Hepatic stellate cell (primary cell): ENCODE results near the gene ZNF835.
"Not testable (repeated sequence)": the region's sequence is repeated elsewhere in the genome, so short reads cannot be mapped to it uniquely, and the experiment has no call there.

Experiments used
- DNase-seq: peaks from one replicate; pipeline ENCODE4 v3.0.0; 2011; ENCODE audit warnings: low spot score

Gene ZNF835

DNA sequence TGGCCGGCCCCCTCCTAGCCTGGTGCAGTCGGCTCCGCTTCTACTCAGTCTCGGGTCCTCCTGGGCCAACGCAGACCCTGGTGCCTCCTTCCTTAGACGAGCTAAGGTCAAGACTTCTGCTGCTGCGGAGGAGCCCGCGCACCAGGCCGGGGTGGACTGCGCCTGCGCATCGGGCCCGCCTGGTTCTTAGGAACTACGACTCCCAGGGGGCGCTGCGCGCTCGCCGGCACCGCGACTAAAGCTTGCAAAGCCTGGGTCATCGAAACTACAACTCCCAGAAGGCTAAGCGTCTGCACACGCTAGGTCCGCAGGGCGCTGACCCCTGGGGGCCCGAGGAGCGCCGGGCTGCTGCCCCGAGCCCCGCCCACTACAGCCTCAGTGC lies at the start of gene ZNF835:
Gene ZNF835 (minus strand): TSS at position 145 of the 382 bp plus-strand sequence. CDS start 6,559 bp downstream, outside the sequence.
- DNase-seq, result peak; percentile 26

DNA sequence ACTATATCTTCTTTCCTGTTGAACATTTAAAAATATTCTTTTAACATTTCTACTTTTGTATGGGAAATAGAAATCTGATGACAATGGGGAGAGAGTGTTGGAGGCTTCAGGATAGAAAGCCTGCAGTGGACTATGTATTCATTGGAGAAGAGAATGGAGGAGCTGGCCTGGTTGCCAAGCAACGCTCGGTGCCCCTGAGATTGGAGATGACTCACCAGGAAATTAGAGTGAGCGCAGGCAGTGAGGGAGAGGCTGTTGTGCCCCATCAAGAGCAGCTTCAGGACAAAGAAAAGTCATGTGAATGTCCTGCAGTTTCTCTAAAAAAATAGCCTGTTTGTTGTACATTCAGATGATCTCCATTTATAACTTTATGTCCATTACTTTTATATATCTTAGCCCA lies 48.7 kb upstream of the ZNF835 start:
- no peak for DNase-seq

DNA sequence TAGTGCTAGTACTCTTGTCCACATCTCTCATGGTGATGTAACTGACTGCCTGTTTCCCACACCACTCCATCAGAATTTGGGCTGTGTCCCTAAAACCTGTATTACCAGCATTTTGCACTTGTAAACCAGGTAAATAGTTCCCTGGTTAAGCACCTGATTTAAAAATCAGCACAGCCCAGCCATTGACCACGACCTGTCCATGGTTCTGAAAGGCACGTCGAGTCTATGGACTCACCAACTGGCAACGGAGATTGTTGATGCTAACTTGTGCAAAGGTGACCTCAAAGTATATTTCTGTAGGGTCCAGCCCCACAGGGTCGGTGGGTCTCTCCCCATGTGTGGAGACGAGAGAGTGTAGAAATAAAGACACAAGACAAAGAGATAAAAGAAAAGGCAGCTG lies 46.7 kb upstream of the ZNF835 start:
- no peak for DNase-seq

DNA sequence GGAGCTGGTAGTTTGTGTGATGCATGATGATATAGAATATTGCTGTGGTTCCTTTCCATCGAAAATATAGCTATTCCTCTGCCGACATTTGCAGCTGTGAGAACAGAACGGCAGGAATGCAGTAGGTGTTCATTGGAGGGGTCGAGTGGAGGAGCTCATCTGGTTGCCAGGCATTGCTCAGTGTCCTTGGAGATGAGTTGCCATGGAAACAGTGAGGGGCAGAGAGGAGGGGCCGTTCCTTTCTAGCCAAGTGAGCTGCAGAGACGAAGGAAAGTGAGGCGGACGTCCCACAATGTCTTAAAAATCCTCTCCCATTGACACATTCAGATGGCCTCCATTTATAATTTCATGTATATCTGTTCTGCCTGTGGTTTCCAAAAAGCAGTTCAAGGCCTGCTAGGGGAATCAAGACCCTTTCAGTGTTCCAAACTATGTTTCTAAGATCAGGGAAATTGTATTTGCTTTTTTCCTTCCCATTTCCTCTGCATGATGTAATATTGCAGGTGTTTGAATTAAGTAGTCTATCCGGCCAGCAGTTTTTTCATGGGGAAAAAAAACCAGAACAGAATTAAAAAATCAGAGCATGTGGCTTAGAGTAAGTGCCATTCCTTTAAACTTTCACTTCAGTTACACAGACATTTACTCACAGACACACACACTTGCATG lies 41.2 kb upstream of the ZNF835 start:
- no peak for DNase-seq

DNA sequence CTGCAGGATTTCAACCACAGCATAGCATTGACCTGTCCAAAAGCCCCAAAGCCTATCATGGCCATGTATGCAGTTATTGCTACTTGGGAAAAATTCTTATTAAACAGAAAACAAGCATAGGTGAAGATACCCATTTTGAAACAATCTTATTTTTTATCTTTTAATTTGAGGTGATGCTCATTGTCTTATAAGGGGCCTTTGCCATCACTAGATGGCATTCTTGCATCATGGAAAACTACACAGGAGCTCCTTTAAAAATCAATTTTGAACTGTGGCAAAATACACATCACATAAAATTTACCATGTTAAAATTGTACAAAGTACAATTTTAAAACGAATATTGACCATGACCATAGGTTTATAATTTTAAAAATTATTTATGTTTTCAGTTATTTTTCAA lies 38.9 kb upstream of the ZNF835 start:
- DNase-seq, result no peak

DNA sequence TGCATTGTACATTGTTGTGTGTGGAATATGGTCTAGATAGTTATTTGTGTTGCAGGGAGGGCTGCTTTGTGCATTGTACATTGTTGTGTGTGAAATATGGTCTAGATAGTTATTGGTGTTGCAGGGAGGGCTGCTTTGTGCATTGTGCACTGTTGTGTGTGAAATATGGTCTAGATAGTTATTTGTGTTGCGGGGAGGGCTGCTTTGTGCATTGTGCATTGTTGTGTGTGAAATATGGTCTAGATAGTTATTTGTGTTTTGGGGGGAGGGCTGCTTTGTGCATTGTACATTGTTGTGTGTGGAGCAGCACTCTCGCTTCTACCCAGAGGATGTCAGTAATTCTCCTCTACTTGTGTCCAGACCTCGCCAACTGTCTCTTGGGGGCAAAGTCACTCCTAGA lies 36.3 kb upstream of the ZNF835 start:
- DNase-seq, result no peak

DNA sequence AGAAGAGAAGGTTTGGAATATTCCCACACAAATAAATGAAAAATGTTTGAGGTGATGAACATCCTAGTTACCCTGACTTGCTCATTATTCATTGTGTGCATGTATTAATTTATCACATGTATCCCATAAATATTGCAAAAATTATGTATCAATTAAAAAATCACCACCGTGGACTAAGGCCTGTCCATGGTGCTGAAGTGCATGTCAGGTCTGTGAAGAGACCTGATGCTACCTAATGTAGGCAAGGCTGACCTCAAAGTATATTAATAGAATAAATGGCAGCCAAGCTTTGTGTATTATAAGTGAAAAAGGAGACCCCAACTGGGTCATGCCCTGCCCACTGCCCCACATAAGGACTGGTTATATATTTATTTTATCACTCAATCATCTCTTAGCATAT lies 34.4 kb upstream of the ZNF835 start:
- DNase-seq, result no peak

DNA sequence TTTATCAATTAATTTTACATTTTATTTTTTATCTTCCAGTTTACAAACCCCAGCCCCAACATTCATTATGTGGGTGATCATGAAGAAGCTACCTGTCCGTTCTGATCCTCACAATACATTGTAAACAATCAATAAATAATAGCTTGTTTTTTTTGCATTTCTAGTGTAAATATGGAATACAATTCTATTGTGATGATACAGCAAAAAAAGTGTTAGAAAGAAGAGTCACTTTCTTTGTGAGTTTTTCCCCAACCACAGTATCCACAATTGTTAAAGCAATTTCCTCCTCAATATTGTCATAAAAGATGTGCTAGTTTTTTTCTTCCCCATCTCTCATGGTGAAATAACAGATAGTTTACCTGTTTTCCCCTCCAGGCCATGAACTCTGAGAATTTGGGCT lies 30.3 kb upstream of the ZNF835 start:
- no peak for DNase-seq

DNA sequence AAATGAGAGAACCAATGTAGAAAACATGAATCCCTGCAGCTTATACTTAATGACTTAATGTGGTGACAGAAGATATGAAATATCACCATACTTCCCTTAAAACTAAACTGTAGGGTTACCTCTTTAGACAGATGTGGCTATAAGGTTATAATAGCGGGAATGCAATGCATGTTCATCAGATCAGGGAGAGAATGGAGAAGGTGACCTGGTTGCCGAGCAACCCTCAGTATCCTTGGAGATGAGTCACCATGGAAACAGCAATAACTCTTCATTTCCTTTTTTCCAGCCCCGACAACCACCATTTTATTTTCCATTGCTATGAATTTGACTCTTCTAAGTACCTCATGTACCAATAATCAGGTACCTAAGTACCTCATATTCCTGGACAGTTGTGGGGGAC lies 28.0 kb upstream of the ZNF835 start:
- no peak for DNase-seq

DNA sequence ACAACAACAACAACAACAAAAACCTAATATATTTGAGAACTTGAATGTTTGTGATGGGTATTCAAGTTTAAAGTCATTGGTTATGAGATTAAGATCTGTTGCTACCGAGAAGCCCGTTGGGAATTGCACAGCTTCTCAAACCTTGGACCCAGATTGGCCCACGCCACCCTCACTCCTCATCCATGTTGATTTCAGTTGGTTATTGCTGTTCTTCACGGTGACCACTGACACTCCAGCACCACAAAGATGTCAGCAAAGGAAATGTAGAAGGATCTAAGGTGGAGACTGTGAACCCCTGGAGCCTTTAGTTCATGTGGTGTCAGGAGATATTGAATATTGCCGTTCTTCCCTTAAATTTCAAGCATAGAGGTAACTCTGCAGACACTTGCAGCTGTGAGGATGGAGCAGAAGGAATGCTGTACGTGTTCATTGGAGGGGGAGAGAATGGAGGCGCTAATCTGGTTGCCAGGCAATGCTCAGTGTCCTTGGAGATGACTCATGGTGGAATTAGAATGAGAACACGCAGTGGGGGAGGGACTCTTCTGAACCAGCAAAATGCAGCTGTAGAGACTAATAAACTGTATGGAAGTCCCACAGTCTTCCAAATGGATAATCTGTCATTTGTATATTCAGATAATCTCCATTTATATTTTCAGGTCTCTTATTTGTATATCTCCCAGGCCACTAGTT lies 20.8 kb upstream of the ZNF835 start:
- no peak for DNase-seq

DNA sequence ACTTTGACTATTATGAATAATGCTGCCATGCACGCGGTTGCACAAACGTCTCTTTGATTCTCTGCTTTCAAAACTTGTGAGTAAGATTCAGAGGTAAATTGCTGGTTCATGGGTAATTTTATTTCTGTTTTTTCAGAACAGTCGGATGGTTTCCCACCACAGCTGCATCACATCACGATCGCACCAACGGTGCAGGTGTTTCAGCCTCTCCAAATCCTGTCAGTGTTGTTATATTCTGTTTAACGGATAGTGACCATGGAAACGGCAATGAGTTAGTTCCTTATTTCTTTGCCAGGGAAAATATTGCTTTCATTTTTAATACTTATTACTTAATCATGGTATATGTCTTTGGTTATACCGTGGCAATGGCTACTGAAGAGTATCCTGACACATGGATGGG lies 19.1 kb upstream of the ZNF835 start:
- DNase-seq, result no peak

DNA sequence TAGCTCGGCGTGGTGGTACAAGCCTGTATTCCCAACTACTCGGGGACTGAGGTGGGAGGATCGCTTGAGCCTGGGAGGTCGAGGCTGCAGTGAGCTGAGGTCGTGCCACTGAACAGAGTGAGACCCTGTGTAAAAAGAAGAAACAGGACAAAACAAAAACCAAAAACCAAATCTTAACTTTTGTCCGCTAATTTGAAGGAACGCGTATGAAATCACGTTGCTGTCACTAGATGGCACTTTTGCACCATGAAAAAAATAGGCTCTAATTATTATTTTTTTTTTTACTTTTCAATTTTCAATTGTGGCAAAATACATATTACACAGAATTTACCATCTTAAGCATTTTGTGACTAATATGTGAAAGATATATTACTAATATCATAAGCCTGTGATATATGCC lies 17.6 kb upstream of the ZNF835 start:
- no peak for DNase-seq

DNA sequence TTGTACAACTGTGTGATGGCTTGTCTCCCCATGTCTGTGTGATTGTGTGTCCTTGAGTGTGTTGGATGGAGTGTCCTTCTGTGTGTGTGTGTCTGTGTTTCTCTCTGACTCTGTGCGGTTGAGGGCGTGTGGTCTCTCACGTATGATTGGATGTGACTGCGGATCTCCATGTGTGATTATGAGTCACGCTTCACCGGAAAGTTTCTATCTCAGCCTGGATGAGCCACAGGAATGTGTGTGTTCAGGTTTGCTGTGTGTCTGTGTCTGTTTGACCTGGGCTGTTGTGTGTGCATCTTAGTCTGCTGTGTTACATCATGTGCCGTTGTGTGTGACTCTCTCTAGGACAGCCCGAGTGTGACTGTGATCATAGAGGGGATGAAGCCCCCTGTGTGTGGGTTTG lies 15.5 kb upstream of the ZNF835 start:
- no peak for DNase-seq

DNA sequence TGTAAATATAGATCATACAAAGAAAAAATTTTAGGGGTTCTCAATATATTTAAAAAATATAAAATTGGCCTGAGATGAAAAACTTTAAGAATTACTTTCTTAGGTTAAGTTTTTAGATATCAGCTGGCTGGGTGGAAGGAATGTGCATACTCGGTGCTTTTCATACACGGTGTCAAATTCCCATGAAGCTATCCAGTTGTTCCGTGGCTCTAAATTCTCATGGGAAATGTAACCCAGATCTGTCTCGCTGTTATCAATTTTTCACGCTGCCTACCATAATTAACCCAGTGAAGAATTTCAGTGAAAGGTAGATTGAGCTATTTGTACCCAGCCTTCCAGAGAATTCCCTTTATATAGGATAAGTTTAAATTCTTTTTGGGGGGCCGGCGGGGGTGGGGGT lies 11.6 kb upstream of the ZNF835 start:
- no peak for DNase-seq

DNA sequence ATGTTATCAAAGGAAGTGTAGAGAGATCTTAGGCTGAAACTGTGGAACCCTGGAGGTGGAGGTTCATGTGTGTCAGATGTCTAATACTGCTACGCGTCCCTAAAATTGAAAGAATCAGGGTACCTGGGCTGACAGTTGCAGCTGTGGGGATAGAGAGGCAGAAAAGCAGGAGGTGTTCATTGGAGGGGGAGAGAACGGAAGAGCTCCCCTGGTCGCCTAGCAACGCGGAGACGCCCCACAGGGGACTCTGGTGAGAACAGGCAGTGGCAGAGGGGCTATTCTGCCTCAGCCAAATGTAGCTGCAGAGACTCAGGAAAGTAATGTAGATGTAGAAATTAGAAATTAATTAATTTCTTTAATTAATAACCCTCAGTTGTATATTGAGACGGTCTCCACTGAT lies 10.1 kb upstream of the ZNF835 start:
- no peak for DNase-seq

DNA sequence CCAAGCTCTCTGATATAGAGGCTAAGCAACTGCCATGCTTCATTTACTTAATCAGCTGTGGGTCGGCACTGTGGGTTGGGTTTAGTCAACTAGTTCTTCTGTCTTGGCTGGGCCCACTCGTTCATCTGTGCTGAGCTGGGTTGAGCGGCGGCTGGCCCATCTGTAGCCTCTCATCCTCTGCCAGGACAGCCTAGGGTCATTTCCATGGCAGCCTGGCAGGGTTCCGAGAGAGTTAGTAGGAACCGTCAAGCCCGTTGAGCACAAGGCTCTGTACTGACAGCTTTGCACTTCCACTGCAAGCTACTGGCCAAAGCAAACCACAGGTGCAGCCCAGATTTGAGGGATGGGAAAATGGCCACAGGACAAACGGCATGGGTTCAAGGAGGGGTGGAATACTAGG lies 6.6 kb upstream of the ZNF835 start:
- DNase-seq, result no peak

DNA sequence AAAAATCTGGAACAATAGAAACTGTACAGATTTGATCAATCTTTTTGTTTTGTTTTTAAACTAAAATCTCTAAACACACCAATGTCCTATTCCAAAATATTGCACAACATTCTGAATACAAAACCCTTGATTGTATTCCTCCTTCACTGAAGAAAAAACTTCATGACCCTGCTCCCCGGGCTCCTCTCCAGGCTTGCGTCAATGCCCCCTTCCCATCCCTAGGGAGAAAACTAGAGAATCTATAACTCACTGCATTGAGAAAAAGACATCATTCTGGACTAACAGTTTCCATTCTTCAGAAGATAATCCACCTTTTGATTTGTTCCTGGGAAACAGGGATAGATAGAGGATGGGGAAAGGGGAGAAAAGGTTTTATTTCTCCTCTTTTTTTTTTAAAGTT lies 1.1 kb upstream of the ZNF835 start:
- not testable (repeated sequence) for DNase-seq

DNA sequence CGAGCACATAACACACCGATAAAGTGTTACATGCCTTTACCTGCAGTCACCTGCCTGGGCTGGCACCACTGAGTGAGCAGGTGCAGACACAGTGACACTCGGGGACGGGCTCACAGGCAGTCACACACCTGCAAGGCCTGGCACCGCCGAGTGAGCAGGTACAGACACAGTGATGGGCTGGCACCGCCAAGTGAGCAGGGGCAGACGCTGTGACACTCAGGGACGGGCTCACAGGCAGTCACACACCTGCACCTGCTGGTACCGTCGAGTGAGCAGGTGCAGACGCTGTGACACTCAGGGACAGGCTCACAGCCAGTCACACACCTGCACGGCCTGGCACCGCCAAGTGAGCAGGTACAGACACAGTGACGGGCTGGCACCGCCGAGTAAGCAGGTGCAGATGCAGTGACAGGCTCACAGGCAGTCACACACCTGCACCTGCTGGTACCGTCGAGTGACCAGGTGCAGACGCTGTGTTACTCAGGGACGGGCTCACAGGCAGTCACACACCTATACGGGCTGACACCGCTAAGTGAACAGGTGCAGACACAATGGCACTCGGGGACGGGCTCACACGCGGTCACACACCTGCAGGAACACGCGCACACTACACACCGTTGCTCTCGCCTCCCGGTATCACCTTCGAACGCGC lies 470 bp downstream of the ZNF835 start:
- DNase-seq, result no peak

DNA sequence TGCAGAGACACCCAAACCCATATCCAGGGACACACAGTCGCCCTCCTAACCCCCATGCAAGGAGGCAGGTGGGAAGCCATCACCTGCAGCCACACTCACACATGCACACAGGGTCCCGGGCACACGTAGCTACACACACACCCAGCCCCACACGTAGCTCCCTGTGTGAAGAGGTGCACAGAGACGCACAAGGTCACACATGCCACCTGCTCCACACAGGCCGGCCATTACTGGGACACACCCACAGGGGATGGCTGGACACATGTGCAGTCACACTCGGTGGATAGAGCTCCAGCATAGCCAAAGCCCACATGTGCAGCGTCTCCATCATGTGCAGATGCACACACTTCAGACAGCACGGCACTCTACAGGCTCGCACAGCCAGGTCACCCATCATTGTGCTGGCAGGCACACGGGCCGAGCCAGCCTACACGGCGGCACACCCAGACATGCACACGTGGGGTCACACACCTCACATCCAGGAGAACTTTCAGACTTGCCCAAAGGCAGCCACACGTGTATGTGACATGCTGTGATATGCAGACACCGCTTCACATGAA lies 1.1 kb downstream of the ZNF835 start:
- no peak for DNase-seq

DNA sequence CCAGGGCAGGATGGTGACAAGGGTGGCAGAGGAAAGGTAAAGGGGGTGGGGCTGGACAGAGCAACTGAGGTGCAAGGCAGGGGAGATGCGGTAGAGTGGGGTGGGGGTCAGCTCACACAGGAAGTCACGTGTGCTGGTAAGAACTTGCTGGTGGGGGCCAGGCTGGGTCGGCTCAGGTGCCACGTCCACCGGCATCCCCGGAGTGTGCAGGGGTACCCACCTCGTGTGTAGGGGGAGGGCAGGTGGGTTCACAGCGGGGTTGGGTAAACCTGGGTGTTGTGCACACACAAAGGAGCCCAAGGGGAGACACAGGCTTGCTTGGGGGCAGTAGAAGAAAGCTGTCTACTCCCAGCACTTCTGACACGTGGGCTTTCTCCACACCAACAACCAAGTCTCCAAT lies 2.9 kb downstream of the ZNF835 start:
- DNase-seq, result no peak

DNA sequence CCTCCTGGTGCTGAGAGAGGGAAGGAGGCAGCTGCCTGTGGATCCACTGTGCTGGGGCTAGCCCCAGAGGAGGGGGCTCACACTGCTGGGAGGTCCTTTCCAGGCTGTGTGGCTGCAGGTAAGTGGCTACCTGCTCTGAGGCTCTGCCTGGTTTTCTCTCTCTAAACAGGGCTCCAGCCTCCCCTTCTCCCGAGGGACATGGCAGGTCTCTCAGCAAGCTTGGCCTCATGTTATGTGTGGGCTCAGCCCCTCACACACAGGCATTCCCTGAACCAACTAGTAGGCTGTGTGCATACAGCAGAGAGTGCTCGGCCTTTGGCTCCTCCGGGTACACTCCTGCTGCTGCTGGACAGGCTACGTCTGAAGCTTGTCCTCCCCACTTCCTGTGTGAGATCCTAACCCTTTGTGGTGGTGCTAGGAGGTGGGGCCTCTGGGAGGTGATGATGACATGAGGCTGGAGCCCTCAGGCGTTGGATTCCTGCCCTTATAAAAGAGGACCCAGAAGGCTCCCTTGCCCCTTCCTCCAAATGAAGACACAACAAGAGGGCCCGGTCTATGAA lies 4.2 kb downstream of the ZNF835 start:
- no peak for DNase-seq

DNA sequence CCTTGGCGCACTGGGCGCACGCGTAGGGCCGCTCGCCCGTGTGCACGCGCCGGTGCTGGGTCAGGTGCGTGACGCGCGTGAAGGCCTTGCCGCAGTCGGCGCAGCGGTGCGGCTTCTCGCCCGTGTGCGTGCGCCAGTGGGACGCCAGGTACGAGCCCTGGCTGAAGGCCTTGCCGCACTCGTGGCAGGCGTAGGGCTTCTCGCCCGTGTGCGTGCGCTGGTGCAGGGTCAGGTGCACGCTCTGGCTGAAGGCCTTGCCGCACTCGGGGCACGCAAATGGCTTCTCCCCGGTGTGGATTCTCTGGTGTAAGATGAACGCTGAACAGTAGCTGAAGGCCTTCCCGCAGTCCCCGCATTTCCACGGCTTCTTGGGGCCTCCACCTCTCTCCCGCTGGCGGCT lies 7.0 kb downstream of the ZNF835 start:
- no peak for DNase-seq

DNA sequence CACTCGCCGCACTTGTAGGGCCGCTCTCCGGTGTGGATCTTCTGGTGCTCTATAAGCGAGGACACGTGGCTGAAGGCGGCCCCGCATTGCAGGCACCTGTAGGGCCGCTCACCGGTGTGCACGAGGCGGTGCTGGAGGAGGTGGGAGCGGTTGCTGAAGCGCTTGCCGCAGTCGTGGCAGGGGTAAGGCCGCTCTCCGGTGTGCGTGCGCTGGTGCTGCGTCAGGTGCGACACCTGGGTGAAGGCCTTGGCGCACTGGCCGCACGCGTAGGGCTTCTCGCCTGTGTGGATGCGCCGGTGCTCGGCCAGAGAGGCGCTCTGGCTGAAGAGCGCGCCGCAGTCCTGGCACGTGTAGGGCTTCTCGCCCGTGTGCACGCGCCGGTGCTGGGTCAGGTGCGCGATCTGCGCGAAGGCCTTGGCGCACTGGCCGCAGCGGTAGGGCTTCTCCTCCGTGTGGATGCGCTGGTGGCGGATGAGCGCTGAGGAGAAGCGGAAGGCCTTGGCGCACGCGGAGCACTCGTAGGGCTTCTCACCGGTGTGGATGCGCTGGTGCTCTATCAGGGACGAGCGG lies 7.5 kb downstream of the ZNF835 start:
- no peak for DNase-seq
